Muscle of arm (tissue), 12 donors: ENCODE data around the gene MMAA. TPM values are rescaled to one million over a fixed set of nuclear protein-coding genes. Genes with fewer than 3 reads are reported as not detected.
"Not testable (repeated sequence)": the region's sequence is repeated elsewhere in the genome, so short reads cannot be mapped to it uniquely, and the experiment has no call there.

Experiments
- DNase-seq: peaks from one replicate; pipeline ENCODE4 v3.0.0-alpha.2; 2013
- polyA plus RNA-seq, 12 donors: library from polyadenylated mRNA; unstranded; fragments of 120-200 nt; gene quantifications; one replicate each; pipeline ENCODE4 v1.2.1, GENCODE V29; 2013; ENCODE audit not compliant: insufficient read length in 12 of 12

The MMAA gene
- polyA plus RNA-seq, 12 donors = 5.6 to 11.5 (median 7.6) TPM; not detected in 1

DNA sequence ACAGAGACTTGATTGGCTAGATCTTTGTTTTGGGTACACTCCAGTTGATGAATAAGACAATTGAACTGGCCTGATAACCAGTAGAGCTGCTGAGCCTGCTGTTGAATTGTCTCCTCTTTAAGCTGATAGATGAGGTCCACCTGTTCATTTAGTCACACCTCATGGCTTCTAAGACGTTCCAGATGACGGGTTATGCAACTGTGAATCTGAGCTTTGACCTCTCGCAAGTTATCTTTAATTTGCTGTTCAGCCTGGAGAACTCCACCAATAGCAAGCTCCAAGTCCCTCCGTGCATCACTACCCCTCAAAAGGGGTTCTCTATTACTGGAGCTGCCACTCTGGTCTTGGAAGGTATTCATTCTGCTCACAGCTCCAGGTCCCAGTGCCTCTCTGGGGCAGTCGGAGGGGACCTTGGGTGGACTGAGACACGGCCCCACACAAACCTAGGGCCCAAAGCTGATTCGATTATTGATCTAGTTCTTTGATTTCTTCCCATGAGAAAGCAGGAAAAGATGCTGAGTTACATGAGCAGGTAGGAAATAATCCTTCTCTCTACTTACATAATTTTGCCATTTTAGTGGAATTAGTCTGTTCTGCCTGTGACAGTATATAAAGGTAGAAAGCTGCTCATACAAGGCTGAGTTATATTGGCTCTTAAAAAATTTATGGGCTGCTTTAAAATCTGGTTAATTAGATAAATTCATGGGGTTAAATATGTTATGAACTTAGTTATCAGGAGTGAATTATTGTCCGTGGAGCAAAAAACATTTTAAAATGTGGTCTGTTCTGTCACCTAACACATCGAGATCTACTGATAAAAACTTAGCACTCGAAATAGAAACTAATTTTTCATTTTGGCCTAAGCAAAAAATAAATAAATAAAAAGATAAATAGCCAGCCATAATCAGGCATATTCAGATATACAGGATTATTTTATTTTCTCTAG, 6.8 kb downstream of the MMAA start:
- no peak for DNase-seq

DNA sequence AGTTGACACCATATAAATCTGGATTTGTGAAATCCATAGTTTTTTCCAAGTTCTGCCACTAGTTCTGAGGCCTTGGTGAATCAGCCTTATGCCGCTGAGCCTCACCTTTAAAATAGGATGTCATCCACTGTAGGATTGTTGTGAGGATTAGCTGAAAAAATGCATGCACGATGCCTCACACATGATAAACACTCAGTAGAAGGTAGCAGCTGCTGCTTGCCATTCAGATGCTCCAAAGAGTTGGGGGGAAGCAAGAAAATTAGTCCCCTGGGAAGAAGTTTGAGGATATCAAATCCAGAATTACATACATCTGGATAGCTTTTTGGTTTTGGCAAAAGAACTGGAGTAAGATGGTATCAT, 7.4 kb downstream of the MMAA start:
- DNase-seq = no peak

DNA sequence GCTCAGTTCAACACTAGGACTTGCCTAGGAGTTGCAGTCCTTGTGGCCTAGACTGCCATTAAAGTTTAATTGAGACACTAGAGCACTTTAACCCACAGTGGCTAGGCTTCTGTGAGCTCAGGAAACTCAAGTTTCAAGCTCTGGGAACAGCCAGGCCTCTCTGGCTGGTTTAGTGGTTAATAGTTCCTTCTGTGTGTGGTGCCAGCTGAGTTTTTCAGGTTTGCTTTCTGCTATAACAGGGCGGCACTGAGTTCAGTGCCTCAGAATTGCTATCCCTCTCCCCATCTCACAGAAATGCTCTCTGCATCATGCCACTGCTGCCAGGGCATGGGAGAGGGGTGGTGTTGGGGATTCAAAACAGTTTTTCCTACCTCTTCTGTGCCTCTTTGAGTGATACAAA, 15.9 kb downstream of the MMAA start:
- no peak for DNase-seq

DNA sequence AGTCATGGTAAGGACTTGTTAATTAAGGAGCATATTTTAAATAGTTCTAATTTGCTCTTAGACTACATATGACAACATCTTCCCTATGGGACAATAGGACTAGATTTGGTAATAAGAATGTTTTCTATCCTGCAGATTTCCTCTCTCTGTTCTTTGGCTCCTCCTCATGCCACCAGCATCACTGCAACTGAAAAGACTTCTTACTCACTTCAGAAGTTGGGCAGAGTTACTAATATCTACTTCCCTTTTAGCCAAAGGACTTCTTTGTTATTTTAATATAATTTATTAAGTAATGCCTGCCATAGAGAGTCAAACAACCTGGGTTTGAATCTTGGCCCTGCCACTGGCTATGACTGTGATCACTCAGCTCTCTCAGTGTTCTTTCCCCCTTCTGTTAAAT, 16.4 kb downstream of the MMAA start:
- DNase-seq = no peak

DNA sequence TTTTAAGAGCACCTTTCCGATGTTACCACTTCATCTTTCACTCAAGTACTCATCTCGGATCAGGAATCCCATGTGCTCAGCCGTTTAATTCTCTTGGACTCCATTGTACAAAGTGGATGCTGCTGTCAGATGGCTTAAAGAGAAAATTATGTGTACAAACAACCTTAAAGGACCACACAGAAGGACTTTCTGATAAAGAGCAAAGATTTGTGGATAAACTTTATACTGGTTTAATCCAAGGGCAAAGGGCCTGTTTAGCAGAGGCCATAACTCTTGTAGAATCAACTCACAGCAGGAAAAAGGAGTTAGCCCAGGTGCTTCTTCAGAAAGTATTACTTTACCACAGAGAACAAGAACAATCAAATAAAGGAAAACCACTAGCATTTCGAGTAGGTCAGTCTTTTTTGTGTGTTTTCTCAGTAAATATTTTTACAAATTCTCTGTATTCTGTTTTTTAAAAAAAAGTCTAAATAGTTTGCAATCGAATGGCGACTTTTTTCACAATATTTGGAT, 20.1 kb downstream of the MMAA start:
- no peak for DNase-seq

DNA sequence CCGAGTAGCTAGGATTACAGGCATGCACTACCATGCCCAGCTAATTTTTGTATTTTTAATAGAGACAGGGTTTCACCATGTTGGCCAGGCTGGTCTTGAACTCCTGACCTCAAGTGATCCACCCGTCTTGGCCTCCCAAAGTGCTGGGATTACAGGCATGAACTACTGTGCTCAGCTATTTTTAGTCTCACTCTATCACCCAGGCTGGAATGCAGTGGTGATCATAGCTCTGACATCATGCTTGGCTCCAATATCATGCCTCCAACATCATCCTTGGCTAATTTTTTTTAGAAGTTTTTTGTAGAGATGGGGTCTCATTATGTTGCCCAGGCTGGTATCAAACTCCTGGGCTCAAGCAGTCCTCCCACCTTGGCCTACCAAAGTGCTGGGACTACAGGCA, 21.1 kb downstream of the MMAA start:
- DNase-seq = not testable (repeated sequence)

DNA sequence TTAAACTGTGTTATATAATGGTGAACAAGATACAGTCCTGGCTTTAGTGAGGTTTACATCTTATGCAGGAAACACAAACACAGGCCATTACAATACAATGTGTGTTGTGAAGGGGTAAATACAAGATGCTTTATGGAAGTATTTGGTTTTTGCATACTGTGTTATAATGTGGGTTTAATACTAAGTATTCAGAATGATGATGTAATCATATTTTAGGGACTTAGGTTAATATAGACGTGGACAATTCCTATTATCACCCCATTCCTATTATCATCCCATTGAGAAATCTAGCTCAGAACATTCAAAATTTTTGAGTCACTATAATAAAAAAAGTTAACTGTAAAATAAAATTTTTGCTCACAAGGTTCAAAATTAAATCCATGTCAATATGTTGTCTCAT, 24.1 kb downstream of the MMAA start:
- DNase-seq = no peak

DNA sequence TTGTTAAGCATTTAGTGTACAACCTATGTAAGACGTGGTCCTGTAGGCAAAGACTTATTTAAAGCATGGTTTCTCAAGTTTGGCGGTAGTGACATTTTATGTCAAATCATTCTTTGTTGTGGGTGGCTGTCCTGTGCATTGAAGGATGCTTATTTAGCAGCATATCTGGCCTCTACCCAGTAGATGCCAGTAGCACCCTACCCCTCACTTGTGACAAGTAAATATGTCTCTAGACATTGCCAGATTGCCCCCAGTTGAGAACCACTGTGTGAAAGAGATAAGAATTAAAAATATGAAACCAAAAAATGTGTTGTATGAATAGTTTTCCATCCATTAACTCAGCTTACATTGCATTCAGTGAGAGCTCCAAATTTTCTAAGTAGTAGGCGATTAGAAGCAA, 25.5 kb downstream of the MMAA start:
- DNase-seq = no peak

DNA sequence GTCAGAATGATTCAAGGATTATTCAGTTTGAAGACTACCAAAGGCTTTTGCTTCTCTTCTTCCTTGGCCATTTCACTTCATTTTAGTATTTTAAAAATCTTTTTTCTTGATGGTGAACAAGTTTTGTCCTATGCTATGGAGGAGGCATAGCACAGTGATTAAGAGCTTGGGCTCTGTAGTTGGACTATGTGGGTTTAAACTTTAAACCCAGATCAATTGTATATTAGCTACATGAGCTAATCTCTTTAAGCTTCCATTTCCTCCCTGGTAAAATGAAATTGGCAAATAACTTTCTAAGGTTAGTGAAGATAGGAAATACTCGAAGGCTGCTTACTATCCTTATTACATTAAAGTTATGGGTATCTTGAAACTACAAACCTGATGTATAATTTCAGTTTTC, 37.0 kb downstream of the MMAA start:
- no peak for DNase-seq

DNA sequence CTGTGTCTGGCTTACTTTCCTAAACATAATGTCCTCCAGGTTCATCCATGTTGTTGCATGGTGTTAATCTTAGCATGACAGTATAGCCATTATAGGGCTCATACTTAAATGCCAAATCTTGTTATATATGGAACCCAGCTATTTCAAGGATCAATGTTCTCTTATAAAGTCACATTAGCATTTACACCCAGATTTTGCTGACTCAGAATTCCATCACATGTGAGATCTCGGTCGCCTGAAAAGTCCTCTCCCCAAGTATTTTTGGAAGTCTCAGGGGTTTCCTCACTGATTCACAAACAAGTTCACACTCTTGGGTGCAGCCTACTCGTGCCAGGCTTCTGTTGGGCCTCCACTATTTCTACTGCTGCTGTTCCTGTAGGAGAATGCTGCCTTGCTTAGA, 40.9 kb downstream of the MMAA start:
- DNase-seq = no peak

DNA sequence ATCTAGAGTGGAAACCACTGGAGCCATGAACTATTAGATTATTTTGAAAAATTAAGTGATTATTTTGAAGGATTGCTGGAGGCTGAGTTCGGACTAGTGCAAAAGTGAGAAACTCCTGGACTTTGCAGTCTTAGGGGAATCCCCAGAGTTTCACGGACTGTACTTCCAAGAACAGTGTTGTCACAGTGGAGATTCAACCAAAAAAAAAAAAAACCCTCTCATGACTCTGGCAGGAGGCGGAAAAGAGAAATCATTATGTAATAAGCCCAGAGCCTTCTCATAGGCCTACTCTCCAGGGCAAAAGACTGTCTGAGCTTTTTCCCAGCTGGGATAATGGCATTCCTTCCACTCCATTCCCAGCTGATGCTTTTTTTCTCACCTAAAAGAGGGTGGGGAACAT, 44.0 kb downstream of the MMAA start:
- no peak for DNase-seq

DNA sequence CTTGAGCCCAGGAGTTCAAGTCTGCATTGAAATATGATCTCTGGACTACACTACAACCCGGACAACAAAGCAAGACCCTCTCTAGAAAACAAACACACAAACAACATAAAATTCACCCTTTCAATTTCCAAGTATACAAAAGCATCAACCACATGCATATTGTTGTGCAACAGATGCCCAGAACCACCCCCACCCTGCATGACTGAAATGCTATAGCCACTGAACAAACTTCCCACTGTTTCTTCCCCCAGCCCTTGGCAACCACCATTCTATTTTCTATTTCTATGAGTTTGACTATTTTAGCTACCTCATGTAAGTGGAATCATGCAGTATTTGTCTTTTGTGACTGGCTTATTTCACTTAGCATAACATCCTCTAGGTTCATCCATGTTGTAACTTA, 46.6 kb downstream of the MMAA start:
- DNase-seq = no peak

DNA sequence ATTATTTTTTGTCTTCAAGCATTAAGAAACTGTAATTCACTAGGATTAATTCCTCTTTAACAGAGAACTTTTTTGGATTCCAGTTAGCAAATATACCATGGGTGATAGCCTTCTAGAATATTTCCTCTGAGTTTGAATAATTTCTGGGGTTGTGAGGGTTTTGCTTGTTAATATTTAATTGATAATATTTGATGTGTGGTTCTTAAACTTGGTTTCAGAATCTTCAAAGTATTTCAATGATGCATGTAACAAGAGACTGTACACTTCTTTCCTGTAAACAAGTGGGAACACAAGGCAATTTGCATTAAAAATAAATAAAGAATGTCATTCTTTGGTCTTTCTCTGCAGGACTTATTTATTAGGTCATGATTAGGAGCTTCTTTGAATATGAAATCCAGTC, 51.2 kb downstream of the MMAA start:
- no peak for DNase-seq

DNA sequence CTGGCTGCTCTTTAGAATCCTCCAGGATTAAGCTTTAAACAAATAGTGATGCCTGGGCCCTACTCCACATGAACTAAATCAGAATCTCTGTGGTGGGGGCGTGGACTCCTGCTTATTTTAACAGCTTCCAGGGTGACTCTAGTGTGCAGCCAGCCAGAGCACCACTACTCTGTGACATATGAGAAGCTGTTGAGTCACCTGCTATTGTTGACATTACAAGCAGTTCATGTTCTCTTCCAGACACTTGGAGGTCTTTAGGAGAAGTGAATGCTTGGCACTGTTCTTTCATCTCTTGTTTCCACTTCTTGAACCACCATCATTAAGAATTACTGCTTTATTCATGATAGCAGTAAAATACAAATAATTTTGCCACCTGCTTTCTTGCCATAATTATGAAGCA, 60.3 kb downstream of the MMAA start:
- peak; percentile 18 for DNase-seq

DNA sequence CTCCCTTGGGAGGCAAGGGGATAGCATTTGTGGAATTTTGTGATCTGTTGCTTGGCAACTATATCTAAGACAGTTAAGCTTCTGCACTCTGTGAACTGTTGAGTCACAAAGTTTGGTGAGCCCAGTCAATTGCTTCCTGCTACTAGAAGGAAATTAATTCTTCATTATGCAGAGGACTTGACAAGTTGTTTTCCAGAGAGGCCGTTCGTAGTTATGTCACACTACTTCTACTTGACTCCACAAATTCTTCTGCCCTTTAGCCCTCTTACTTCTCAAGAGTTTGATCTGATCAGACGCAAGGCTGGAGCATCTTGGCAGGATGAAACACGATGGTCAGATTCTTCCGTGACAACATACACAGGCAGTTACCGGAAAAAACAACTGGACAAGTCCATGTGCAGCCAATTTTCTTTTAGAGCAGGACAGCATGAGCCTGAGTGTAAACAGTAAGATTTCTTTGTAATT, 60.8 kb downstream of the MMAA start, which contains the start of gene C4orf51:
TSS of gene C4orf51 (plus strand) at position 156 of the 465 bp plus-strand sequence. CDS start at position 214, 58 bp downstream.
- DNase-seq = peak; percentile 15

DNA sequence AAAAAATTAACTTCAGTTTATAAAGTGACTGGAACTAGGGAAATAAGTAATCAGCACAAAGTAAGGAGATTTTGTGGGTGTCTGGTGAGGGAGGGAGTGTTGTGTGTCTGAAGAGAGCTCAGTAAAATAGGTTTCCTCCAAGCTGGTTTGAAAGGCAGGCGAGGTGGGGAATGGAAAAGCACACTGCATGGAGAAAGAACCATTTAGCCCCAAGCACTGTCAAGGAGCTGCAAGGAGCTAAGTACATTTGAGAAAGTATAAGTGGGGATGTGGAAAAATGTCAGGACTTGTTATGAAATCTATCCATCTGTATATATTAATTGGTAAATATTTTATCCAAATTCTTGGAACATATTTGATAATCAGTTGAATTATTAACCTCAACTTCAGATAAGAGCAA, 61.7 kb downstream of the MMAA start:
- DNase-seq = no peak

DNA sequence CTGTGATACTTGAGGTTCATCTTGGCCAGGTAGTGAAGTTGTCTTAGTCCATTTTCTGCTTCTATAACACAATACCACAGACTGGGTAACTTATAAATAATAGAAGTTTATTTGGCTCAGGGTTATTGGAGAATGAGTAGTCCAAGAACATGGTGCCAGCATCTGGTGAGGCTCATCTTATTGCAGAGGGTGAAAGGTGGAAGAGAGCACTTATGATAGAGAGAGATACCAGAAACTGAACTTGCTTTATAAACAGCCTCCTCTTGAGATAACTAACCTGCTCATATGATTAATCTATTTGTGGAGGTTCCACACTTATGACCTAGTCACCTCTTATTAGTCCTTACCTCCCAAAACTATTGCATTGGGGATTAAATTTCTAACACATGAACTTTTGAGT, 62.3 kb downstream of the MMAA start:
- DNase-seq = no peak

DNA sequence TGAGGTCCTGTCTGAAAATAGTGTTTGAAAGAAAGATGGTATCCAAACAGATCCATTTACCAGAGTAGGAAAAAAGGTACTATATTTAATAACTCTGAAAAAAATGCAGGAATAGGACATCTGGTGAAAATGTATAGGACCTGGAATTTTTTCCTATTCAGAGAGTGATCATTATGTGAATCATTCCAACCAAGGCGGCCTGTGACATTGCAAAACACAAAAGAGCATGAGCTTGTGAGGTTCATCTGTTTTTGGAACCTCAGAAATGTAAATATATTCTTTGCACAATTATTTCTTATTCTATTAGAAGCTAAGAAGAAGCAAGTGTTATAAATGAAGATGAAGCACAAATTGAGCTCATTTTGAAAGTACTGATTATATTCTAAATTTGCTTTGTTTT, 62.8 kb downstream of the MMAA start:
- DNase-seq = no peak

DNA sequence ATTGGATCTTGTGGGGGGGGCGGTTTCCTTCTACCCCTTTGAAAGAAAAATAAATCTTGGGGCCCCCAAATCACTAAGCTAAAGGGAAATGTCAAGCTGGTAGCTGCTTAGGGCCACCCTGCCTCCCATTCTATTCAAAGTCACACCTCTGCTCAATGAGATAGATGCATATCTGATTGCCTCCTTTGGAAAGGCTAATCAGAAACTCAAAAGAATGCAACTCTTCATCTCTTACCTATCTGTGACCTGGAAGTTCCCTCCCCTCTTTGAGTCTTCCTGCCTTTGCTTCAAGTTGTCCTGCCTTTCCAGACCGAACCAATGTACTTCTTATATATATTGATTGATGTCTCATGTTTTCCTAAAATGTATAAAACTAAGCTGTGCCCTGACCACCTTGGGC, 67.8 kb downstream of the MMAA start:
- DNase-seq = no peak

DNA sequence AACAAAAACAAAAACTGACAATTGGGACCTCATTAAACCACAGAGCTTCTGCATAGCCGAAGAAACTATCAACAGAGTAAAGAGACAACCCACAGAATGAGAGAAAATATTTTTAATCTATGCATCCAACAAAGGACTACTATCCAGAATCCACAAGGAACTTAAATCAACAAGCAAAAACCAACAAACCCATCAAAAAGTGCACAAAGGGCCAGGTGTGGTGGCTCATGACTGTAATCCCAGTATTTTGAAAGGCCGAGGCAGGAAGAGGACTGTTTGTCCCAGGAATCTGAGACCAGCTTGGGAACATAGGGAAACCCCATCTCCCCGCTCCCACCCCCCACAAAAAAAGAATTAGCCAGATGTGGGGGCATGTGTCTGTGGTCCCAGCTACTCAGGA, 71.4 kb downstream of the MMAA start:
- DNase-seq = no peak

DNA sequence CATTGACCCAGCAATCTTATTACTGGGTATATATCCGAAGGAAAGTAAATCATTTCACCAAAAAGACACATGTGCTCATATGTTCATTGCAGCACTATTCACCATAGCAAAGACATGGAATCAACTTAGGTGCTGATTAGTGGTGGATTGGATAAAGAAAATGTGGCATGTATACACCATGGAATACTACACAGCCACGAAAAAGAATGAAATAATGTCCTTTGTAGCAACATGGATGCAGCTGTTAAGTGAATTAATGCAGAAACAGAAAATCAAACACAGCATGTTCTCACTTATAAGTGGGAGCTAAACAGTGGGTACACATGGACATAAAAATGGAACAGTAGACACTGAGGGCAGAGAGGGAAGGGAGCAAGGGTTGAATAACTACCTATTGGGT, 72.2 kb downstream of the MMAA start:
- DNase-seq = not testable (repeated sequence)

DNA sequence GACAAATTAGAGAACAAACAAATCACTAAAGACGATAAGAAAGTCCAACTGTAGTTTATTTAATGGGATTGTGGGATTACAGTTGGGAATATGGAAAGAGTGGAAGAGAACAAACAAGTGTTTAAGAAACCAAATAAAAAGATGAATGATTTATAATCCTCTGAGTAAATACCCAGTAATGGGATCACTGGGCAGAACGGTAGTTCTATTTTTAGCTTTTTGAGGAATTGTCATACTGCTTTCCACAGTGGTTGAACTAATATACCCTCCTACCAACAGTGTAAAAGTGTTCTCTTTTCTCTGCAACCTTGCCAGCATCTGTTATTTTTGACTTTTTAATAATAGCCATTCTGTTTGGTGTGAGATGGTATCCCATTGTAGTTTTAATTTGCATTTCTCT, 75.7 kb downstream of the MMAA start:
- DNase-seq = no peak

DNA sequence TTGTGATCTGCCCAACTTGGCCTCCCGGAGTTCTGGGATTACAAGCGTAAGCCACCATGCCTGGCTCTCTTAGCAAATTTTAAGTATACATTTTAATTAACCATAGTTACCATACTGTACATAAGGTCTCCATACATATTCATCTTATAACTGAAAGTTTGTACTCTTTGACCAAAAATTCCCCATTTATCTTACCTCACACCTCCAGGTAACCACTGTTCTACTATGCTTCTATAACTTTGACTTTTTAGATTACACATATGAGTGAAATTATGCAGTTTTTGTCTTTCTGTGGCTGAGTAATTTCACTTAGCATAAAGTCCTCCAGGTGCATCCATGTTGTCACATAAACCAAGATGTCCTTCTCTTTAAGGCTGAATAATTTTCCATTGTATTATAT, 78.1 kb downstream of the MMAA start:
- no peak for DNase-seq

DNA sequence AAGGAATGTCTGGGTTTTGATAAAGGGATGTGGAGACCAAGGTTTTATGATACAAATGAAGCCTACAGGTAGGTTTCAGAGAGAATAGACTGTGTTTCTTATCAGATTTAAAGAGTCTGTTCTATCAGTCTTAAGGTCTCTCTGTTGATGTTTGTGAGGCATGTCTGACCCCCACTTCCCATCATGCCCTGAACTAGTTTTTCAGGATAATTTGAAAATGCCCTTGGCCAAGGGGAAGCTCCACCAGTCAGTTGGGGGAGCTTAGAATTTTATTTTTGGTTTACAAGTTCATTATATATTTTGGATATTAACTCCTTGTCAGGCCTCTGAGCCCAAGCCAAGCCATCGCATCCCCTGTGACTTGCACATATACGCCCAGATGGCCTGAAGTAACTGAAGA, 79.3 kb downstream of the MMAA start:
- DNase-seq = no peak
